ENCODE measurements around the gene DENND4B. TPM values are rescaled to one million over a fixed set of nuclear protein-coding genes. Genes with fewer than 3 reads are reported as not detected.
A peak's percentile ranks its signal among the peaks of the same experiment; 100 is the strongest.

The DENND4B gene
- total and polyA plus RNA-seq, 9 of the 15 experiments (the other 6 are each of a cell fraction or from before 2014, with no cell fraction given) = 9.5 to 80.5 (median 23.1) TPM

DNA sequence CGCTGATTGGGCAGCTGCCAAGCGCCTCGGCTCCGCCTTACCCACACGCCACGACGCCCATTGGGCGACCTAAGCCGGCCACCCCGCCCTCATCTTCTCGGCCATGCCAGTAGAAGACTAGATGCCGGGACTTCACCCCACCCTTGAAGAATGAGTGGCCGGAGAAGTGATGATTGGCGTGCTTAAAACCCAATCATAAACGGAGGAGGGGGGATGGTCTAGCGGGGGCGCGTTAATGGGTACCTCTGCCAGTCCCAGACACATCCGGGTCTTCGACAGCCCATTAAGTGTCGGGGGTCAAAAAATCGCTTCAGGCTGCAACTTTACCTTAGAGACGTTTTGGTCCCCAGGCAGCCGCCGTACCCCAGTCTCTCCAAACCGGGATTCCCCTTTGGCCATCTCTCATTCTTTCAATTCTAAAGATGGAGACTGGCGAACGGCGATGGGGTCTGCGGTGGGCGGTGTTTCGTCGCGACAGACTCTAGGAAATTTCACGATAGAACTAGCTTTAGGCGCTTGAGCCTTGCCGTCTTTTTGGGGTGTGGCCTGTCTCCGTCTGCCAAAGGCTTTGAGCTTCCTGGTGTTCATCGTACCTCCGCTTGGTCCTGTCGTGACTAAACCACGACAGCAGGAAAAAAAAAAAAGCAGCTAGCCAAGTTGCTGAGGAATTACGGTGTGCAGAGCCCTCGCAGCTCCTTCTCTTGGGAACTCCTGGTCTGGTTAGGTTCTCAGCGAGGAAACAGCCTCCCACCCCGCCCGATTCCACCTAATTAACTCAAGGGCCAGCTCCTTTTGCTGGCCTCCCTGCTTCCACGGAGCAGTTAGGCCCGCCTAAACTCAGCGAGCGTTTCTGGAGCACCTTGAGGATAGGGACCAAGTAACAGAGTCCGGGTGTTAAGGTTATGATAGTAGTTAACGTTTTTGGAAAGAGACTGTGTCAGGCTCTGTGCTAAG, 23.3 kb downstream of the DENND4B start, which contains the start of gene GATAD2B (continued):
- TF ChIP-seq ETV6 (IDR thresholded peaks at IDR 0.05; ENCODE audit: borderline replicate concordance in 1 of 2, low read depth in 2 of 2, low read length in 1 of 2) = peak in 1 of 2 experiments; percentile 57; a peak in 1 of 4 replicates
- 0 out of 2 replicates have a peak, but pooled peaks have one; percentile 27 for TF ChIP-seq ETV6 (CRISPR knock-in tag; IDR thresholded peaks at IDR 0.05; ENCODE audit: borderline replicate concordance)
- peak; percentile 100 for TF ChIP-seq ZBED1 (IDR thresholded peaks at IDR 0.05)
- TF ChIP-seq TEAD1 (CRISPR knock-in tag; IDR thresholded peaks at IDR 0.05) = 0 out of 4 replicates have a peak, but pooled peaks of 1 of the 2 experiments have one; percentile 32
- peak; percentile 84 for TF ChIP-seq SP2 (IDR thresholded peaks at IDR 0.05; ENCODE audit: extremely low read depth, low read depth, low read length, poor library complexity, severe bottlenecking)
- 0 out of 2 replicates have a peak, but pooled peaks have one; percentile 14 for TF ChIP-seq FOXK1 (CRISPR knock-in tag; IDR thresholded peaks at IDR 0.05; ENCODE audit: borderline replicate concordance)
- TF ChIP-seq KDM4B (IDR thresholded peaks at IDR 0.05; ENCODE audit: borderline replicate concordance in 2 of 2, low read depth in 1 of 2) = peak in 1 of 2 experiments; percentile 83; a peak in 1 of 4 replicates
- TF ChIP-seq, protein P1, sequence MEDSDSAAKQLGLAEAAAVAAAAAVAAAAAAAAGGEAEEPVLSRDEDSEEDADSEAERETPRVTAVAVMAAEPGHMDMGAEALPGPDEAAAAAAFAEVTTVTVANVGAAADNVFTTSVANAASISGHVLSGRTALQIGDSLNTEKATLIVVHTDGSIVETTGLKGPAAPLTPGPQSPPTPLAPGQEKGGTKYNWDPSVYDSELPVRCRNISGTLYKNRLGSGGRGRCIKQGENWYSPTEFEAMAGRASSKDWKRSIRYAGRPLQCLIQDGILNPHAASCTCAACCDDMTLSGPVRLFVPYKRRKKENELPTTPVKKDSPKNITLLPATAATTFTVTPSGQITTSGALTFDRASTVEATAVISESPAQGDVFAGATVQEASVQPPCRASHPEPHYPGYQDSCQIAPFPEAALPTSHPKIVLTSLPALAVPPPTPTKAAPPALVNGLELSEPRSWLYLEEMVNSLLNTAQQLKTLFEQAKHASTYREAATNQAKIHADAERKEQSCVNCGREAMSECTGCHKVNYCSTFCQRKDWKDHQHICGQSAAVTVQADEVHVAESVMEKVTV (CRISPR knock-in tag; IDR thresholded peaks at IDR 0.05) = 0 out of 2 replicates have a peak, but pooled peaks have one; percentile 17
- peak; percentile 96 for TF ChIP-seq NFYB (IDR thresholded peaks at IDR 0.05; ENCODE audit: extremely low read depth, insufficient read length)
- TF ChIP-seq TEAD4 (IDR thresholded peaks at IDR 0.05; ENCODE audit: low read length) = peak; percentile 22; the same call in 1 of the 2 replicates
- no peak for TF ChIP-seq TEAD4 (CRISPR knock-in tag; IDR thresholded peaks at IDR 0.05; ENCODE audit: borderline replicate concordance)
- peak; percentile 12; the same call in 1 of the 2 replicates for TF ChIP-seq NFIC (IDR thresholded peaks at IDR 0.05)
- TF ChIP-seq, protein P2, sequence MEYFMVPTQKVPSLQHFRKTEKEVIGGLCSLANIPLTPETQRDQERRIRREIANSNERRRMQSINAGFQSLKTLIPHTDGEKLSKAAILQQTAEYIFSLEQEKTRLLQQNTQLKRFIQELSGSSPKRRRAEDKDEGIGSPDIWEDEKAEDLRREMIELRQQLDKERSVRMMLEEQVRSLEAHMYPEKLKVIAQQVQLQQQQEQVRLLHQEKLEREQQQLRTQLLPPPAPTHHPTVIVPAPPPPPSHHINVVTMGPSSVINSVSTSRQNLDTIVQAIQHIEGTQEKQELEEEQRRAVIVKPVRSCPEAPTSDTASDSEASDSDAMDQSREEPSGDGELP (CRISPR knock-in tag; IDR thresholded peaks at IDR 0.05; ENCODE audit: borderline replicate concordance) = peak; percentile 35; the same call in 1 of the 2 replicates
- no peak; the same call in 1 of the 2 replicates for TF ChIP-seq ZNF583 (CRISPR knock-in tag; IDR thresholded peaks at IDR 0.05)
- TF ChIP-seq, protein P3, sequence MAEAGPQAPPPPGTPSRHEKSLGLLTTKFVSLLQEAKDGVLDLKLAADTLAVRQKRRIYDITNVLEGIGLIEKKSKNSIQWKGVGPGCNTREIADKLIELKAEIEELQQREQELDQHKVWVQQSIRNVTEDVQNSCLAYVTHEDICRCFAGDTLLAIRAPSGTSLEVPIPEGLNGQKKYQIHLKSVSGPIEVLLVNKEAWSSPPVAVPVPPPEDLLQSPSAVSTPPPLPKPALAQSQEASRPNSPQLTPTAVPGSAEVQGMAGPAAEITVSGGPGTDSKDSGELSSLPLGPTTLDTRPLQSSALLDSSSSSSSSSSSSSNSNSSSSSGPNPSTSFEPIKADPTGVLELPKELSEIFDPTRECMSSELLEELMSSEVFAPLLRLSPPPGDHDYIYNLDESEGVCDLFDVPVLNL (CRISPR knock-in tag; IDR thresholded peaks at IDR 0.05; ENCODE audit: low read depth) = no peak
- TF ChIP-seq NFE2 (IDR thresholded peaks at IDR 0.05; ENCODE audit: low read depth) = peak; percentile 6; the same call in 1 of the 2 replicates
- no peak for TF ChIP-seq ZNF644 (tag; IDR thresholded peaks at IDR 0.05; ENCODE audit: low read depth)
- TF ChIP-seq KLF16 (IDR thresholded peaks at IDR 0.05) = peak; percentile 44; the same call in 1 of the 2 replicates
- TF ChIP-seq ERF (CRISPR knock-in tag; IDR thresholded peaks at IDR 0.05) = 0 out of 2 replicates have a peak, but pooled peaks have one; percentile 1
- TF ChIP-seq FOXJ2 (tag; IDR thresholded peaks at IDR 0.05) = no peak
- 0 out of 2 replicates have a peak, but pooled peaks have one; percentile 32 for TF ChIP-seq ZNF766 (CRISPR knock-in tag; conservative IDR thresholded peaks at IDR 0.05)
- peak in 1 of 2 experiments; percentile 39; a peak in 1 of 4 replicates for TF ChIP-seq SRF (CRISPR knock-in tag; IDR thresholded peaks at IDR 0.05)

Measured in K562 (cell line).